GM13977 (cell line): ENCODE results near the gene FNDC8.
"Not testable (repeated sequence)": the region's sequence is repeated elsewhere in the genome, so short reads cannot be mapped to it uniquely, and the experiment has no call there.

Source experiments
- DNase-seq: peaks from one replicate; pipeline ENCODE4 v3.0.0; 2012; ENCODE audit warnings: low spot score
- in situ Hi-C: fragments of 300-500 bp; cut with MboI; formaldehyde crosslinking; loops from one replicate; pipeline ENCODE4 v1.12.0; 2022; ENCODE audit warnings: low sequenced_read_pairs, low pct_unique_long_range_greater_than_20kb, mixed read lengths, inconsistent platforms; ENCODE audit not compliant: unreplicated experiment
- TF ChIP-seq, protein P1 (sequence below): IDR thresholded peaks from 2 replicates; pipeline ENCODE4 v1.5.1; 2012; ENCODE audit warnings: mild to moderate bottlenecking, control low read depth; ENCODE audit not compliant: insufficient read depth; ENCODE audit errors: extremely low read depth, missing control alignments

The FNDC8 gene

DNA sequence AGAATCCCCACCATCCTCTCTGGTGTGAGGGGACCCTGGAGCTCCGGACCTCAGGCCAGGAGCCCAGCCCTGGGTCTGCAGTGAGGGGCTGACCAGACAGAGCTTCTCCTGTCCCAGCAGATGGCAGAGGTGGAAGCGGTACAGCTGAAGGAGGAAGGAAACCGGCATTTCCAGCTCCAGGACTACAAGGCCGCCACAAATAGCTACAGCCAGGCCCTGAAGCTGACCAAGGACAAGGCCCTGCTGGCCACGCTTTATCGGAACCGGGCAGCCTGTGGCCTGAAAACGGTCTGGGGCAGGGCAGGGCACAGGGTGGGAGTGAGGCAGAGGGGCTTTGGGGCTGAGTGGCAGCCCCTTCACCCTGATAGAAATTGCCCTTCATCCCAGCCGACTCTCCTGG, 26.7 kb downstream of the FNDC8 start:
- DNase-seq: no peak
- in situ Hi-C loops: no loop called here
- TF ChIP-seq, protein P1, sequence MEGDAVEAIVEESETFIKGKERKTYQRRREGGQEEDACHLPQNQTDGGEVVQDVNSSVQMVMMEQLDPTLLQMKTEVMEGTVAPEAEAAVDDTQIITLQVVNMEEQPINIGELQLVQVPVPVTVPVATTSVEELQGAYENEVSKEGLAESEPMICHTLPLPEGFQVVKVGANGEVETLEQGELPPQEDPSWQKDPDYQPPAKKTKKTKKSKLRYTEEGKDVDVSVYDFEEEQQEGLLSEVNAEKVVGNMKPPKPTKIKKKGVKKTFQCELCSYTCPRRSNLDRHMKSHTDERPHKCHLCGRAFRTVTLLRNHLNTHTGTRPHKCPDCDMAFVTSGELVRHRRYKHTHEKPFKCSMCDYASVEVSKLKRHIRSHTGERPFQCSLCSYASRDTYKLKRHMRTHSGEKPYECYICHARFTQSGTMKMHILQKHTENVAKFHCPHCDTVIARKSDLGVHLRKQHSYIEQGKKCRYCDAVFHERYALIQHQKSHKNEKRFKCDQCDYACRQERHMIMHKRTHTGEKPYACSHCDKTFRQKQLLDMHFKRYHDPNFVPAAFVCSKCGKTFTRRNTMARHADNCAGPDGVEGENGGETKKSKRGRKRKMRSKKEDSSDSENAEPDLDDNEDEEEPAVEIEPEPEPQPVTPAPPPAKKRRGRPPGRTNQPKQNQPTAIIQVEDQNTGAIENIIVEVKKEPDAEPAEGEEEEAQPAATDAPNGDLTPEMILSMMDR: no peak

DNA sequence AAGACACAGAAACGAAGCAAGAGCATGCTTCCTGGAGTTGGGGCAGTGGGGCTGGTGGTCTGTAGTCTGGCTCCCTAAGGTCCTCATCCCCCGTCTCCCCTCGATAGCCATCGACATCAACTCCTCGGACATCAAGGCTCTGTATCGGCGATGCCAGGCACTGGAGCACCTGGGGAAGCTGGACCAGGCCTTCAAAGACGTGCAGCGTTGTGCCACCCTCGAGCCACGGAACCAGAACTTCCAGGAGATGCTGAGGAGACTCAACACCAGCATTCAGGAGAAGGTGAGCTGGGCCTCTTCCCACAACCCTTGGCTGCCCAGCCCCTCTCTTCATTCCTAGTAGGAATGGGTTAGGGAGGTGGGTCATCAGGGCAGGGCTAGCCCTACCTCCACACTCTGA, 28.5 kb downstream of the FNDC8 start:
- DNase-seq: no peak
- in situ Hi-C loops: loop anchor here (25.0 kb wide), 1 partner anchor 387 kb away; the partner anchor contains the start of gene SLFN12L
- TF ChIP-seq, protein P1: no peak

DNA sequence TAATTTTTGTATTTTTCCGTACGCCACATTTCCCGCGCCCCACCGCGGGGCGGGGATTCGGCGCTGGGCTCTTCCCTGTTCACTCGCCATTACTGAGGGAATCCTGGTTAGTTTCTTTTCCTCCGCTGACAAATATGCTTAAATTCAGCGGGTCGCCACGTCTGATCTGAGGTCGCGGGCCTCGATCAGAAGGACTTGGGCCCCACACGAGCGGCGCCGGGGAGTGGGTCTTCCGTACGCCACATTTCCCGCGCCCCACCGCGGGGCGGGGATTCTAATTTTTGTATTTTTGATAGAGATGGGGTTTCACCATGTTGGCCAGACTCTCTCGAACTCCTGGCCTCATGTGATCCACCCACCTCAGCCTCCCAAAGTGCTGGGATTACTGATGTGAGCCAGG, 29.7 kb downstream of the FNDC8 start:
- not testable (repeated sequence) for DNase-seq
- in situ Hi-C loops: loop anchor here (25.0 kb wide), 1 partner anchor 386 kb away; the partner anchor contains the start of gene SLFN12L

DNA sequence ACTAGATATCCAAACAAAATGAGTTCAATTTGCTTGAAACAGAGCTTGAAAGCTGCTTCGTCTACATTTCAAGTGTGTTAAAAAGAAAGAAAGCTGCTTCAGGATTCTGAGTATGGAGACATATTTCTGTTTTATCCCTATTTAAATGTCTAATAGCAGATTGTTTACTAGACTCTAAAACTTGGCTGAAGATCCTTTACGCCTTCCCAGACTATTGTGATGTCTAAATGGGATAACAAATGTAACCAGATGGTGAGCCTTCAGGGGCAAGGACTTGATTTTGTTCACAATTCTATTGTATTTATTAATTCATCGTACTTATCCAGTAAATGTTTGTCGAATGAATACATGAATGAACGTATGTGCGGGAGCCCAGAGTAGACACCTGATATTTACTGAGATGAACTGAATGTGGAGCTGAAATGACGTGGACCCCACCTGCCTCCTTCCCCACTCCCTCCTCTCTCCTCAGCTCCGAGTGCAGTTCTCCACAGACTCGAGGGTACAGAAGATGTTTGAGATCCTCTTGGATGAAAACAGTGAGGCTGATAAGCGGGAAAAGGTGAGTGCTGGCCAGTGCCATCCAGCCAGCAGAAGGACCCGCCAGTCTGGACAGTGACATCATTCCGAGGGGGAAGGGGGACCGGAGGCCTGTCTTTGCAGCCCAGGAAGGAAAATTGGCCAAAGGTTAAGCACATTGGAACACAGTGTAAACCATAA, 31.2 kb downstream of the FNDC8 start:
- no peak for DNase-seq
- in situ Hi-C loops: loop anchor here (25.0 kb wide), 1 partner anchor 385 kb away; the partner anchor contains the start of gene SLFN12L
- TF ChIP-seq, protein P1: no peak

DNA sequence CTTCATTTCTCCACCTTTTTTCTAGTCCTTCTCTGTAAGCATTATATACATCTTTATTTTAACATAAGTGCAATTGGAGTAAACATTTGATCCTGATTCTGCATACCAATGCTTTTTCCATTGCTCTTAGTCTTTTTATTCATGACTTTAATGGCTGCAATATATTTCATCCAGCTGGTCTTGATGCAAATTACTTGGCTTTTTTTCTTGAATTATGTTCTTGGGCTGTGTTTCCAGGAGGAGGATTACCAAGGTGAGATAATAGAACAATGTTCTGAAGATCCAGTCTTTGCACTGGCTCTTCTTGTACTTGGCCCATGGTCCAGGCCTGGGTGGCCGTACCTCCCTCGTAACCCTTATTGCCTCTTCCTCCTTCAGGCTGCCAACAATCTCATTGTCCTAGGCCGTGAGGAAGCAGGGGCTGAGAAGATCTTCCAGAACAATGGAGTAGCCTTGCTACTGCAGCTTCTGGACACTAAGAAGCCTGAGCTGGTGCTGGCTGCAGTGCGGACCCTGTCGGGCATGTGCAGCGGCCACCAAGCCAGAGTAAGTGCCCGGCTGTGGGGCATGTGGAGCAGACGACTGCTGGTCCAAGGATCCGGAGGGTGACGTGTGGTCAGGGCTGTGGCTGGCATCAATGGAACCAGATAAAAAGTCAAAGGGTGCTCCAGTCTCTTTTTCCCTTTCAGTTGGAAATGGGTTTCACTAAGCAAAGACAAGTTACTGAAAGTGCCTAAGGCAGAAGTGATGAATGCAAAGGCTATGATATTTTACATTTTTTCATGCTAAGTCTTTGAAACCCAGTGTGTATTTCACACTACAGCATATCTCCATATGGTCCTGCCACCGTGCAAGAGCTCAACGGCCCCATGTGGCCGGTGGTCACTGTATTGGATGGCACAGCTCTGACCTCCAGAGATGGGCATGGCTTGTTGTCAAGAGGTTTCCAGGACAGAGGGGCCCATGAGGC, 33.1 kb downstream of the FNDC8 start:
- DNase-seq: no peak
- TF ChIP-seq, protein P1: no peak
- in situ Hi-C loops: loop anchor here (25.0 kb wide), 1 partner anchor 383 kb away; the partner anchor contains the start of gene SLFN12L

DNA sequence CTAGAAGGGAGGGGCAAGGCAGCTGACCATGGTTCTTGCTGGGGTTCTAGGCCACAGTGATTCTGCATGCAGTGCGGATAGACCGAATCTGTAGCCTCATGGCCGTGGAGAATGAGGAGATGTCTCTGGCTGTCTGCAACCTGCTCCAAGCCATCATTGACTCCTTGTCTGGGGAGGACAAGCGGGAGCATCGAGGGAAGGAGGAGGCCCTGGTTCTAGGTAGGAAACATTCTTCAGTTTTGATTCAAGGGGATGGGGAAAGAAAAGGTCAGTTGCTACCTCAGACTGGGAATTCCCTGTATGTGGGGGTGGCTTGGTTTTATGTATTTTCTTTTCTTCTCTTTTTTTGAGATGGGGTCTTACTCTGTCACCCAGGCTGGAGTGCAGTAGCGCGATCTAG, 33.8 kb downstream of the FNDC8 start:
- TF ChIP-seq, protein P1: no peak
- no peak for DNase-seq
- in situ Hi-C loops: loop anchor here (25.0 kb wide), 1 partner anchor 382 kb away; the partner anchor contains the start of gene SLFN12L
